Activated naive CD8-positive, alpha-beta T cell treated with anti-CD3 and anti-CD28 coated beads, Interleukin-2, amount 50 U/mL, for 16 hours (primary cell): ENCODE measurements around the gene ZNF555.
"Not testable (repeated sequence)": the region's sequence is repeated elsewhere in the genome, so short reads cannot be mapped to it uniquely, and the experiment has no call there.

Experiments
- DNase-seq: peaks from one replicate; pipeline ENCODE4 v3.0.0-alpha.2; 2020; ENCODE audit warnings: low read depth, low spot score

The ZNF555 gene

GRCh38 chr19:2867025-2867991 lies 26.0 kb downstream of the ZNF555 start, which contains the start of gene ZNF556:
TSS of gene ZNF556 (plus strand) at chr19:2867335. CDS start at chr19:2867422, 87 bp downstream.
- DNase-seq: no peak

GRCh38 chr19:2869618-2870017 lies 28.3 kb downstream of the ZNF555 start:
- no peak for DNase-seq

GRCh38 chr19:2872175-2872574 lies 30.9 kb downstream of the ZNF555 start:
- not testable (repeated sequence) for DNase-seq

- no peak for DNase-seq
Measured at GRCh38 chr19:2877398-2878331, 36.4 kb downstream of the ZNF555 start.

- no peak for DNase-seq
Measured at GRCh38 chr19:2883686-2884439, 42.6 kb downstream of the ZNF555 start.

GRCh38 chr19:2885736-2886135 lies 44.5 kb downstream of the ZNF555 start:
- no peak for DNase-seq

GRCh38 chr19:2887391-2887914 lies 46.2 kb downstream of the ZNF555 start:
- no peak for DNase-seq

- DNase-seq: peak; percentile 25
Measured at GRCh38 chr19:2888731-2889224, 47.5 kb downstream of the ZNF555 start.

- DNase-seq: not testable (repeated sequence)
Measured at GRCh38 chr19:2890531-2890930, 49.3 kb downstream of the ZNF555 start.

- DNase-seq: no peak
Measured at GRCh38 chr19:2896694-2897093, 55.4 kb downstream of the ZNF555 start.

- peak; percentile 99 for DNase-seq
Measured at GRCh38 chr19:2900296-2901252, 59.3 kb downstream of the ZNF555 start, which contains the start of gene ZNF57. TSS of gene ZNF57 (plus strand) at chr19:2900928. CDS start at chr19:2901046, 118 bp downstream.

- DNase-seq: no peak
Measured at GRCh38 chr19:2902590-2903218, 61.4 kb downstream of the ZNF555 start.

GRCh38 chr19:2903326-2903725 lies 62.1 kb downstream of the ZNF555 start:
- DNase-seq: not testable (repeated sequence)

- no peak for DNase-seq
Measured at GRCh38 chr19:2905918-2906519, 64.7 kb downstream of the ZNF555 start.

GRCh38 chr19:2906631-2907195 lies 65.4 kb downstream of the ZNF555 start:
- no peak for DNase-seq
